ENCODE results near the gene SLC10A2.
"Not testable (repeated sequence)": the region's sequence is repeated elsewhere in the genome, so short reads cannot be mapped to it uniquely, and the experiment has no call there.

The SLC10A2 gene, protein sequence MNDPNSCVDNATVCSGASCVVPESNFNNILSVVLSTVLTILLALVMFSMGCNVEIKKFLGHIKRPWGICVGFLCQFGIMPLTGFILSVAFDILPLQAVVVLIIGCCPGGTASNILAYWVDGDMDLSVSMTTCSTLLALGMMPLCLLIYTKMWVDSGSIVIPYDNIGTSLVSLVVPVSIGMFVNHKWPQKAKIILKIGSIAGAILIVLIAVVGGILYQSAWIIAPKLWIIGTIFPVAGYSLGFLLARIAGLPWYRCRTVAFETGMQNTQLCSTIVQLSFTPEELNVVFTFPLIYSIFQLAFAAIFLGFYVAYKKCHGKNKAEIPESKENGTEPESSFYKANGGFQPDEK

GRCh38 chr13:103066079-103066780, at the start of gene SLC10A2:
Gene SLC10A2 (minus strand): TSS chr13:103066417. CDS start chr13:103066249, 168 bp downstream.
- DNase-seq = no peak

DNA sequence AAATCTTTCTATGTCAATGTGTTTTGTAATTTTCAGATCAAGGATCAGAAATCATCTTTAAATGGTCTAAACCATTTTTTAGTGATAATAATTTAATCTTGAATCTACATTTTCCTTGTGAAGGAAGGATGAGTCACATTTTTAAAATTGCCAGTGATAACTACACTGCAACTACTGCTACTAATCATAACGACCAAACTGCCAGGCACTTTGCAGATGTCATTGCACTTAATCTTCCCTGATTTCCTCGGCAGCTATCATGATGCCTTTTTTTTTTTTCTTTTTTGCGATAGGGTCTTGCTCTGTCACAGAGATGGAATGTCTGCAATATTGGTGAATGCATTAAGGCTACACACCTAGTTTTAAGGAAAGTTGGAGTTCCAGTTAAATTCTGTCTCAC, 41.4 kb upstream of the SLC10A2 start:
- DNase-seq = no peak

DNA sequence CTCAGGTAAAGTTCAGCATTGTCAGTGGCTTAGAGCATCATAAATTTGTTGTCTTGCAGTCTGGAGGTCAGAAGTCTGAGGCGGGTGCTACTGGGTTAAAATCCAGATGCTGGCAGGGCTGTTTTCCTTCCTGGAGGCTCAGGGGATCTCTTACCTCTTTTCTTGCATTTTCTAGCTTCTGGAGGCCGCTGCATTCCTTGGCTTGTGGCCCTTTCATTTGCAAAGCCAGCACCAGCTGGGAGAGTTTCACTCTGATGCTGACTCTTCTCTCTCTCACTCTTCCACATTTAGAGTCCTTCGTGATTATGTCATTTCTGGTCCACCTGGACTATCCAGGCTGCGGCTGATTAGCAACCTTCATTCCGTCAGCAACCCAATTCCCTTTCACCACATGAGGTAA, 38.1 kb upstream of the SLC10A2 start:
- no peak for DNase-seq

DNA sequence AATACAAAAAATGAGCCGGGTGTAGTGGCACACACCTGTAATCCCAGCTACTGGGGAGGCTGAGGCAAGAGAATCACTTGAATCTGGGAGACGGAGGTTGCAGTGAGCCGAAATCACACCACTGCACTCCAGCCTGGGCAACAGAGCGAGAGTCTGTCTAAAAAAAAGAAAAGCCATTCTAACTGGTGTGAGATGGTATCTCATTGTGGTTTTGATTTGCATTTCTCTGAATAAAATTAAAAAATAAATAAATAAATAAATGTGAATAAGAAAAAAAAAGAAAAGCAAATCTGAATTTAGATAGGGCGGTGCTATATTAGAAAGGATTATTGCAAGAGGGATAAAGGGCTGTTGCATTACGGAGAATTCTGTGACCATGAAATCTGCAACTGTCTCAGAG, 37.2 kb upstream of the SLC10A2 start:
- DNase-seq = not testable (repeated sequence)

GRCh38 chr13:103102482-103102881, 36.3 kb upstream of the SLC10A2 start:
- no peak for DNase-seq

DNA sequence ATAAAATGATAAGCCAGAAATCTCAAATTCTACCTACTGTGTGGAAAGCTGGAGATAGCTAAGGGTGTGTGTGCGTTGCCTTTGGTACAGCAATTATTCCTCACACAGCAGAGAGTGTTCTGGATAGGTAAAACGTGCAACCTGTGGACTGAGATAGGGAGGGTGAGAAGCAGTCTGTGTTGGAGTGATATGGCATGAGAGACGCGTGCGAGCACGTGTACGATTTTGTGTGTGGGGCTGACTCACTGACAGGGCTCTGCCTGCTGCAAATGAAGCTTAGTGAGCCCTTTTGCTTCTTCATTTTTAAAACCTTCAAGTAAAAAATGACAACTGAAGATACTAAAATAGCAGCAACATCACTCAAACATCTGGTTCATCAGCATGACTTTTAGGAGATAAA, 35.7 kb upstream of the SLC10A2 start:
- DNase-seq = no peak

- DNase-seq = no peak
Observed at GRCh38 chr13:103101500-103101899, 35.3 kb upstream of the SLC10A2 start.

- DNase-seq = no peak
Observed at GRCh38 chr13:103100830-103101229, 34.6 kb upstream of the SLC10A2 start.

- DNase-seq = no peak
Observed at GRCh38 chr13:103099722-103100293, 33.6 kb upstream of the SLC10A2 start.

- DNase-seq = no peak
Observed at GRCh38 chr13:103098535-103098934, 32.3 kb upstream of the SLC10A2 start.

GRCh38 chr13:103097366-103097928, 31.2 kb upstream of the SLC10A2 start:
- no peak for DNase-seq

- not testable (repeated sequence) for DNase-seq
Observed at GRCh38 chr13:103093649-103094048, 27.4 kb upstream of the SLC10A2 start.

DNA sequence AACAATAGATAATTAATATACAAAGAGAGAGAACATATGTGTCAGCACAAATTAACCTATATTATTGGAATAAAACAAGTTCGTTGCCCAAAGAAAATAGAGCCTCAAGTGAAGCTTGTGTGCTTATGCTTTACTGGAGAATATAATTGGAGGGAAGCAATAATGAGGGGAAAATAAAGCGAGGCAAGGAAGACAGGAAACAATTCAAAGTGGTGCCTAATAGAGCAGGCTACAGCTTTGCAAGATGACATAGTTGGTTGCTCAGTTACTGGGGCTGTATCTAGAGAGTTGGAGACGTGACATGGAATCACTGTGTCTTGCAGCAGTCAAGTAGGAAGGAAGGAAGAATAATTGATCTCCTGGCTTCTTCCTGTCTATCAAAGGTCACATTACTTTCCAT, 21.1 kb upstream of the SLC10A2 start:
- no peak for DNase-seq

GRCh38 chr13:103081435-103081834, 15.2 kb upstream of the SLC10A2 start:
- DNase-seq = no peak

GRCh38 chr13:103078158-103078557, 11.9 kb upstream of the SLC10A2 start:
- DNase-seq = no peak

- no peak for DNase-seq
Observed at GRCh38 chr13:103068836-103069235, 2.6 kb upstream of the SLC10A2 start.

DNA sequence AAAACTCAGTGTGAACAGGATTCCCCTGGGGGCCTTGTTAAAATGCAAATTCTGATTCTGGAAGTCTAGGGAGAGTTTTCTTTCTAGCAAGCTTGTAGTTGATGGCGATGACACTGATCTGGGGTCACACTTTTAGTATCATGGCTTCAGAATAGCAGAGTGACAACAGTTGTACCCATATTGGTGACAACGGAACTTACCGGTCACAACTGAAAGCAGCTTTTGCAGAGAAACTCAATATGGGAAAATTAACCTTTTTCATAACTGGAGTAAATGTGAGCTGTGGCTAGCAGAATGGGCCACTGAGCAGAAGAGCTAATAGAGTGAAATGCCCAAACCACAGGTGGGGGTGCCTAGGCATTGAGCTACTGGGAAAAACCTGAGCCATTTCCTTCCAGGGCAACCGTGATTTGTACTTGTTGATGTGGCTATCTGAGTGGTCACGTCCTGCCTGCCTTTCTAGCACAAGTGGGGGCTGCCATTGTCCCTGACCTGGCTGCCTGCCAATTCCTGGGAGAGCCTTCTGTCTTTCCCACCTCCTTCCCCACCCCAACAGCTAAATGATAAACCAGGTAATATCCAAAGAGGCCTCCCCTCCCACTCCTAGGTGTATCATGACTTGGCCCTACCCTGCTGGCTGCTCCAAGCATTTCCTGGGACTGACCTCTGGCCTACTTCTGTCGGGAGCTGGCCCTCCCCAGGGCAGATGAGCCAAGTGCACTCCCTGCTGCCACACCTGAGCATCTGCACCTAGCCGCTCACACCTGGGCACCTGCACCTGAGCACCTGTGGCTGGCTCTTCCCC, 1.7 kb upstream of the SLC10A2 start:
- no peak for DNase-seq

DNA sequence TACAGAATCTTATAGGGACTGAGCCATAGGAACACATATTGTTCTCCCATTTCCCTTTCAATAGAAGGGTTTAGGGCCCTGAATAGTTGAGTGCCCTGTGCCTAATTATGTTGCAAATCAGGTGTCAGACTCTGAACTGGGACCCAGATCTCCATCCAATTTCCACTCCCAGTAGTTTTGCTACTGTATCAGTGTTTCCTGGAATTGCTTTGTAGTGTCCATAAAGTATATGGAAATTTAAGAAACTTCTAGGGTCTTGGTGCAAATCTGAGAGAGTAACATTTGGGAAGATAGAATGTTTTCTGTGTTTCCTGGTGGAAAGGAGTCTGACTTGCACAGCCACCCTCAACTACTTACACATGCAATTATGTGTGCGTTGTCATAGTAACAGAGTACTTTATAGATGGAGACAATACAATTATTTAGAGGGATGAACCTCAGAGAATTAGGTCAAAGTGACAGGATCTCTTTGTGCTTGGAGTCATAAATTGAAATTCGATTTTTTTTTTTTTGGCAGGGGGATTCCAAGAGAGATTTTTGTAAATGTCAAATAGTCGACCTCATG, 646 bp upstream of the SLC10A2 start:
- DNase-seq = no peak

- no peak for DNase-seq
Observed at GRCh38 chr13:103063376-103063775, 2.8 kb downstream of the SLC10A2 start.

DNA sequence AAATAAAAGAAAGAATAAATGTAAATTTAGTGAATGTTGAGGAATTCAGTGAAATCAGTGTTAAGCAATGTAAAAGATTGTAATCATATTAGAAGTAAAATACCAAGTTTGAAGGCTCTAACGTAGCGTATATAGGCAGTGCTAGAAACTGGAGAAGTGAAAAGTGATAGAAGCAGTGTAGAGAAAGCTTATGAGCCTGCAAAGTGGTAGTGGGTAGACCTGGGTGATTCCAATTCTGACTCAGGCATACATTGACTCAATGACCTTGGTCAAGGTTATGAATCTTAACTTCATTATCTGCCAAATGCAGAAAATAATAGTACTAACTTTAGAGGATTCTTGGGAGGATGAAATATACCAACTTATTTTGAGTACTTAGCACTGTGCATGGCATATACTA, 4.1 kb downstream of the SLC10A2 start:
- no peak for DNase-seq

DNA sequence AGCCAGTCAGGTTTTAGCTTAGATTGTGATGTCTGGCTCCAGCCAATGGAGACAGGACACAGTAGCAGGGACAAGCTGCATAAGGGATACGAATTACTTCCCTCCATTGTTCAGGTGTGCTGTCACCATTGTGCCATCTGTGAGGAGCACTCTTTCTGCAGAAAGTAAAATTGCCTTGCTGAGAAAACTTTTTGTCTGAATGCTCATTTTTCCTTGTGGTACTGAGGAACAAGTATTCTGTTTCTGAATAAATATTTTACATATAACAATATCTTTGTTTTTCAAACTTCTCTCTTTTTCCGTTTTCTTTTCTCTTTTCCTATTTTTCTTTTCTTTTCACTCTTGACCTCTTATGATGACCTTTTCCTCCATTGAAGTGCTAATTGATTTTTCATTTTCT, 10.2 kb downstream of the SLC10A2 start:
- no peak for DNase-seq

GRCh38 chr13:103055166-103055565, 11.1 kb downstream of the SLC10A2 start:
- DNase-seq = no peak

- no peak for DNase-seq
Observed at GRCh38 chr13:103046676-103047075, 19.5 kb downstream of the SLC10A2 start.
